Forelimb muscle (tissue), 1 donor: Measurements from ENCODE around the gene SLC2A3. TPM values are rescaled to one million over a fixed set of nuclear protein-coding genes. Genes with fewer than 3 reads are reported as not detected.
"Not testable (repeated sequence)": the region's sequence is repeated elsewhere in the genome, so short reads cannot be mapped to it uniquely, and the experiment has no call there.

ENCODE experiments used
- DNase-seq: peaks from one replicate; pipeline ENCODE4 v3.0.0-alpha.2; 2013; ENCODE audit warnings: low read depth
- polyA plus RNA-seq: library from polyadenylated mRNA; unstranded; fragments of 120-200 nt; gene quantifications from one replicate; pipeline ENCODE4 v1.2.1, GENCODE V29; 2013; ENCODE audit not compliant: insufficient read length

SLC2A3 gene
- polyA plus RNA-seq, 1 donor, result 15.2 TPM

GRCh38 chr12:7951671-7952070 is 15.7 kb upstream of the SLC2A3 start:
- DNase-seq, result no peak

DNA sequence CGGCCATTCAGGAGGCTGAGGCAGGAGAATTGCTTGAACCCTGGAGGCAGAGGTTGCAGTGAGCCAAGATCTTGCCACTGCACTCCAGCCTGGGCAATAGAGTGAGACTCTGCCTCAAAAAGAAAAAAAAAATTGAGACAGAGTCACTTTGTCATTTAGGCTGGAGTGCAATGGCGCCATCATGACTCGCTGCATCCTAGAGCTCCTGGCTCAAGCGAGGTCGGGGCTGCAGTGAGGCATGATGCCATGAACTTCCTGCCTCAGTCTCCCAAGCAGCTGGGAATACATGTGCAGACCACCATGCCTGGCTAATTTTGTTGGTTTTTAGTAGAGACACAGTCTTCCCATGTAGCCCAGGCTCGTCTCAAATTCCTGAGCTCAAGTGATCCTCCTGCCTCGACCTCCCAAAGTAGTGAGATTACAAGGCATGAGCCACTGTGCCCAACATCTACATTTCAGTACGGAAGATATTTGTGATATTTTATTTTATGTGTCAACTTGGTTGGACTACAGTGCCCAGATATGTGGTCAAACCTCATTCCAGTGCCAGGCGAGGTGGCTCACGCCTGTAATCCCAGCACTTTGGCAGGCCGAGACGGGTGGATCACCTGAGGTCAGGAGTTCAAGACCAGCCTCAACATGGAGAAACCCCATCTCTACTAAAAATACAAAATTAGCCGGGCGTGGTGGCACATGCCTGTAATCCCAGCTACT is 14.4 kb upstream of the SLC2A3 start:
- not testable (repeated sequence) for DNase-seq

GRCh38 chr12:7948589-7949260 is 12.7 kb upstream of the SLC2A3 start:
- no peak for DNase-seq

DNA sequence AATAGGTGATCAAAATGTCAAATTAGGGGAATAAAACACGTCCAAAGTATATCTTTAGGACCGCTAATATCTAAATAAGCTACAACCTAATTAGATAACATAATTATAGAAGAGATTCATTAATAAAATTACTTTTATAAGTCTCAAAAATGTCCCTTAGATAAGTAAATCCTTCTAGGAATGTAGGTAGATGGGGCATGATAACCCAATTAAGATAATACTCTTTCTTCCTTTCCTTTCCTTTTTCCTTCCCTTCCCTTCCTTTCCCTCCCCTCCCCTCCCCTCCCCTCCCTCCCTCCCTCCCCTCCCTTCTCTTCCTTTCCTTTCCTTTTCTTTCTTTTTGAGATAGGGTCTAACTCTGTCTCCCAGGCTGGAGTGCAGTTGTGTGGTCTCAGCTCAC is 11.0 kb upstream of the SLC2A3 start:
- no peak for DNase-seq

DNA sequence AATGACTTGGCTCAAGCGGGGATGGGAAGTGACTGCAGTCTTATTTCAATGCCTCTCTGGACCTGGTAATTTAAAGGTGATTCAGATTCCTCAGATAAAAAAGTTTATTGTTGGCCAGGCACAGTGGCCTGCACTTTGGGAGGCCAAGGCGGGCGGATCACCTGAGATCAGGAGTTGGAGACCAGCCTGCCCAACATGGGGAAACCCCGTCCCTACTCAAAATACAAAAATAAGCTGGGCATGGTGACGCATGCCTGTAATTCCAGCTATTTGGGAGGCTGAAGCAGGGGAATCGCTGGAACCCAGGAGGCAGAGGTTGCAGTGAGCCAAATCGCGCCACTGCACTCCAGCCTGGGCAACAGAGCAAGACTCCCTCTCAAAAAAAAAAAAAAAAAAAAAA is 8.8 kb upstream of the SLC2A3 start:
- not testable (repeated sequence) for DNase-seq

DNA sequence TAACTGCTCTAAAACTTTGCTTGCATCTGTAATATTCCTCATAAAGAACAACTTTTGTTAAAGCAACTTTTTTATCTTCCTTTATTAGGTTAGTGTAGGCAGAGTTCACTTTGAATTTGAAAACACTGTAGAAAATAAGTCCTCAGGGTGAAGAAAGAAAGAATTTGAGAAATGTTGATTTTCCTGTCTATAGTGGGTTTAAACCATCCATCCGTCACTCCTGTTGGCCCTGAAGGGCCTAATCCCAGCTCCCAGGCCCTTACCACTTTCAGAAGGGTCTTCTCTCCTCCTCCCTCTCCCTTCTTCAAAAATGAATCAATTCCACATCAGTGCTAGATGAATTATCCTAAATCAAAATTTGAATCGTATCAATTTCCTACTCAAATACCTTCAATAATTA is 4.9 kb upstream of the SLC2A3 start:
- DNase-seq, result no peak

- DNase-seq, result no peak
Observed at GRCh38 chr12:7937833-7938506, 2.0 kb upstream of the SLC2A3 start.

- DNase-seq, result no peak
Observed at GRCh38 chr12:7934889-7935492, 996 bp downstream of the SLC2A3 start.

DNA sequence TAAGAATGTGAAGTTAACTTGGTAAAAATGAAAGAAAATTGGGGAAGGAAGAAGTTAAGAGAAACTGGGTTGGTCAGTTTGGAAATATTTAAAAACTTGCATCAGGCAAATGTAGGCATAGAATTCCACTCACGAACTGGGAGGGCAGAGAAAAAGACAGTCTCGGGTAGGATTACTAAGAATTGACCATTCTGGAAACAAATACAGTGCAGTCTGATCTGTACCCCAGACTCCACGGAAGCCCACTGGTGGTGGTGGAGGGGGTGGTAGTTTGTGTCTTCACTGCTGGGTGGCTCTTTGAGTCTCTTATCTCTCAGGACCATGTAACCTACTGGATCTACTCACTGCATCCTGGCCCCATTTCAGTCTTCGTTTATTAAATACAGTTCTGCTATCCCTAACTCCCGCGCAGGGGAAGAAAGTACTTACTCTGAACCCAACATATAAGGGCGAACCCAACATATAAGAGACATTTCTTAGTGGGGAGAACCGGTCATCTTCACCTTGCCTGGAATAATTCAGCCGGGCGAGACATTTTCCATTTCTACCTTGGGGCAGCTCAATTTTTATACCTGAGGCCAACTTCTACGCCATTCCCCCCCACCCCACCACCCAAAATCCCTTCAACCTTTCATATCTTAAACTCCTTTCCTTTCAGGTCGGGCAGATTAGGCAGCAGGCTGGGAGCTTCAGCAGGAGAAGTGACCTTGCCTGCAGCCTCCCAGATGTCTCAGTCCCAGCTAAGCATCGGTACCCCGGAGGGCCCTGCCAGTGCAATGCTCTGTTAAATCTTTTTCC is 1.7 kb downstream of the SLC2A3 start:
- DNase-seq, result no peak

DNA sequence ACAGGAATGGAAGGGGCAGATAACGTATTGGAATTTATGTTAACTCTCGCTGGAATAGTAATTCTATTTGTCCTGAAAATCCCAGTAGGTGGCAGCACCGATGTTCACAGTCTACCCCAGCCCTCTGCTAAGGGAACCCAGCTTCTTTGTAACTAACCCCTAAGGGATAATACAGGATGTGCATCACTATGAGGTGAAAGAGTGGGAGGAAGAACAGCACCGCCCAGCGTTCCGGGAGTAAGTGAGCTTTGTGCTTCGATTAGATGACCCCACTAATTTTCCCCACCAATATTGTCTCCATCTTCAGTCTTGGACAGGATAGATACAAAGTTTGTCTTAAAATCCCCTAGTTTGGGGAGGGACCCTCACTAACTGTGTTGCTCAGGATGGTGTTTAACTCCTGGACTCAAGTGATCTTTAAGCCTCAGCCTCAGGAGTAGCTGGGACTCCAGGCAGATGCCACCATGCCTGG is 2.7 kb downstream of the SLC2A3 start:
- DNase-seq, result peak; percentile 78

DNA sequence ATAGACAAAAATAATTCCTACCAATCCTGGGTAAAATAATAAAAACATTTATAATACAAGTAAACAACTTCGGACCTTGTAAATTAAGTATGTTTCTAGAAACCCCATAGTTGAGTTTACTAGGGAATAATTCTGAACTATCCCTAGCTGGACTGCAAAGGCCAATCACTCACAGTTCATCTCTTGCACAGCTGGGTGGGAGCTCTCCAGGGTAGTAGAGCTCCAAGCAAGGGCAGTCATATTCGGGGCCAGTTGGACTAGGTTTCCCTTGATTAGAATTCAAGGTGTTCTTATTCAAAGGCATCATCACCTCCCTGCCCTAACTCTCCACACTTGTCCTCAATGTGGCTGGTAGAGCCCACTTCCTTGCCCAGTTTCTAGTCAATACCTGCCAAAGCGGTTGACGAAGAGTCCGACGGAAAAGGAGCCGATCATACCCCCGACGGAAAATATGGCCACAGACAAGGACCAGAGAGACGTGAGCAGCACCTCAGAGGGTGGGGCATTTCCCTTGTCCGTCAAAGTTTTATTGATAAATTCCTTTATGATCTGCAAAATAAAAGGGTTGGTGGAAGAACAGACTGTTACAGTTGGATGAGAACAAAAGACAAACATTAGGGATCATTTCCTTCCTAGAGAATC is 3.3 kb downstream of the SLC2A3 start:
- DNase-seq, result not testable (repeated sequence)

DNA sequence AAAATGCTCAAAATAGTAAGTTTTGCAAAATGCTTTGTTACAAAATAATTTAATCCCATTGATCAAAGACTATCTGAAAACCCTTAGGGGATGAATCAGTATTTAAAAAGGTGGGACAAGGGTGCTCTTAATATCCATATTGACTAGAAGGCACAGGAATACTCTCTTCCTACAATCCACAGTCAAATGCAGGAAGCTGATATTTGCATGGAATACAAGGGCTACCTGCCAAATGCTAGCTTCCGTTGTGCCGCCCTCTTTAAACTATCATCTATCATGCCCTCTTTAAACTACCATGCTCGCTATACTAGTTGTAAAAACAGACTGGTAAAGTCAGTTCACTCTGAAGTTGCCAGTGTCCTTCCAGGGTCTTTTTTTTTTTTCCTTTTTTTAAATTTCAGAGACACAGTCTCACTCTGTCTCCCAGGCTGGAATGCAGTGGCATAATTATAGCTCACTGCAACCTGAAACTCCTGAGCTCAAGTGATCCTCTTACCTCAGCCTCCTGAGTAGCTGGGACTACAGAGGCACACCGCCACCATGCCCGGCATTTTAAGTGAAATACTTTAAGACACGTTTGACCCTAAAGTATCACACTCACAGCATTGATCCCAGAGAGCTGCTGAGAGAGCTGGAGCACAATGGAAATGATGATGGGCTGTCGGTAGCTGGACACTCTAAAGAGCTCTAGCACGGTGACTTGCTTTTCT is 6.7 kb downstream of the SLC2A3 start:
- no peak for DNase-seq

DNA sequence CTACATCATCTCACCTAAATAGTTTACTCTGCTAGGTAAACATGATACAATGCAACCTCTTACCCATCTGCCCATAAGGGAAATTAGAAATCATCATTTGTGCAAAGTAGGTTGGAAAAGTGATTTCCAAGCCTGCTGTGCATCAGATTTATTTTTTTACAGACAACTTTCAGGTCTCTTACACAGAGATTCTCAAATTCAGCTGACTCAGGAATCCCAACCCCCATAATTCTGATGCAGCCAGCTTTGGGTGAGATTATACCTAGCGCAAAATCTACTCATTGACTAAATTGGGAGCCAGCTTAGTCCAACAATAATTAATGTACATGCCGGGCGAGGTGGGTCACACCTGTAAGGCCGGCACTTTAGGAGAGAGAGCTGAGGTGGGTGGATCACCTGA is 8.5 kb downstream of the SLC2A3 start:
- no peak for DNase-seq

DNA sequence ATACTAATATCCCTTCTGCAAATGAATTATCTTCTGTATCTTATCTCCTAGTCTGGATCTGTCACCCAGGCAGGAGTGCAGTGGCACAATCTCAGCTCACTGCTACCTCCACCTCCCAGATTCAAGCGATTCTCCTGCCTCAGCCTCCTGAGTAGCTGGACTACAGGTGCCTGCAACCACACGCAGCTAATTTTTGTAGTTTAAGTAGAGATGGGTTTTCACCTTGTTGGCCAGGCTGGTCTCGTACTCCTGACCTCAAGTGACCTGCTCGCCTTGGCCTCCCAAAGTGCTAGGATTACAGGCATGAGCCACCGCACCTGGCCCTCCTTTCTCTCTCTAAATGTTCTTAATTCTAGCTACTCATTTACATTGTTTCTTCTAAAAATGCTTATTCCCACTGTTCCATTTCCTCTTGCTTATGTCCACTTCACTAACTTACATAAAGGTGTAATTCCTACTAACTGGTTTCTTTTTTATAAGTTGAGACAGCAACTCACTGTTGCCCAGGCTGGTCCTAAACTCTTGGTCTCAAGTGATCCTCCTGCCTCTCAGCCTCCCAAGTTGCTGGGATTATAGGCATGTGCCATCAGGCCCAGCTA is 9.8 kb downstream of the SLC2A3 start:
- not testable (repeated sequence) for DNase-seq

DNA sequence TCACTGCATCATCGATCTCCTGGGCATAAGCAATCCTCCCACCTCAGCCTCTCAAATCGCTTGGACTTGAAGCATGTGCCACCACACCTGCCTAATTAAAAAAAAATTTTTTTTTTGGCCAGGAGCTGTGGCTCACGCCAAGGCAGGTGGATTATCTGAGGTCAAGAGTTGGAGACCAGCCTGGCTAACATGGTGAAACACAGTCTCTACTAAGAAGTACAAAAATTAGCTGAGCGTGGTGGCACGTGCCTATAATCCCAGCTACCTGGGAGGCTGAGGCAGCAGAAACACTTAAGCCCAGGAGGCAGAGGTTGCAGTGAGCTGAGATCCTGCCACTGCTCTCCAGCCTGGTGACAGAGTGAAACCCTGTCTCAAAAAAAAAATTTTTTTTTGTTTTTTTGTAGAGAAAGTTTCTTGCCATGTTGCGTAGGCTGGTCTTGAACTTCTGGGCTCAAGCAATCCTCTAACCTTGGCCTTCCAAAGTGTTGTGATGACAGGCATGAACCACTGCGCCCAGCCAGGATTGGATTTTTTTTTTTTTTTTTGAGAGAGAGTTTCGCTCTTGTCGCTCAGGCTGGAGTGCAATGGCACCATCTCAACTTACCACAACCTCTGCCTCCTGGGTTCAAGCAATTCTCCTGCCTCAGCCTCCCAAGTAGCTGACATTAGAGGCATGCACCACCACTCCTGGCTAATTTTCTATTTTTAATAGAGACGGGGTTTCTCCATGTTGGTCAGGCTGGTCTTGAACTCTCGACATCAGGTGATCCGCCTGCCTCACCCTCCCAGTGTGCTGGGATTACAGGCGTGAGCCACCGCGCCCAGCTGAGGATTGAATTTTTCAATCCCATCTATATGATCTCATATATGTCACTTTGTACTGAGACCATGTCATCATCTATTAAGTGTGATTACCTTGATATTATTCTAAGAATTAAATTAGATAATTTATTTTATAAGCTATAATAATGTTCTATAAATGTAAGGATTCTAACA is 12.4 kb downstream of the SLC2A3 start:
- DNase-seq, result no peak

GRCh38 chr12:7921181-7921580 is 14.8 kb downstream of the SLC2A3 start:
- DNase-seq, result not testable (repeated sequence)

DNA sequence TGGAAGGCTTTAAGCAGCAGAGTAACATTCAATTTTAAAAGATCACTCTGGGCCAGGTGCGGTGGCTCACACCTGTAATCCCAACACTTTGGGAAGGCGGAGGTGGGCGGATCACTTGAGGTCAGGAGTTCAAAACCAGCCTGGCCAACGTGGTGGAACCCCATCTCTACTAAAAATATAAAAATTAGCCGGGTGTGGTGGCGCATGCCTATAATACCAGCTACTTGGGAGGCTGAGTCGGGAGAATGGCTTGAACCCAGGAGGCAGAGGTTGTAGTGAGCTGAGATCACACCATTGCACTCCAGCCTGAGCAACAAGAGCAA is 17.8 kb downstream of the SLC2A3 start:
- not testable (repeated sequence) for DNase-seq

DNA sequence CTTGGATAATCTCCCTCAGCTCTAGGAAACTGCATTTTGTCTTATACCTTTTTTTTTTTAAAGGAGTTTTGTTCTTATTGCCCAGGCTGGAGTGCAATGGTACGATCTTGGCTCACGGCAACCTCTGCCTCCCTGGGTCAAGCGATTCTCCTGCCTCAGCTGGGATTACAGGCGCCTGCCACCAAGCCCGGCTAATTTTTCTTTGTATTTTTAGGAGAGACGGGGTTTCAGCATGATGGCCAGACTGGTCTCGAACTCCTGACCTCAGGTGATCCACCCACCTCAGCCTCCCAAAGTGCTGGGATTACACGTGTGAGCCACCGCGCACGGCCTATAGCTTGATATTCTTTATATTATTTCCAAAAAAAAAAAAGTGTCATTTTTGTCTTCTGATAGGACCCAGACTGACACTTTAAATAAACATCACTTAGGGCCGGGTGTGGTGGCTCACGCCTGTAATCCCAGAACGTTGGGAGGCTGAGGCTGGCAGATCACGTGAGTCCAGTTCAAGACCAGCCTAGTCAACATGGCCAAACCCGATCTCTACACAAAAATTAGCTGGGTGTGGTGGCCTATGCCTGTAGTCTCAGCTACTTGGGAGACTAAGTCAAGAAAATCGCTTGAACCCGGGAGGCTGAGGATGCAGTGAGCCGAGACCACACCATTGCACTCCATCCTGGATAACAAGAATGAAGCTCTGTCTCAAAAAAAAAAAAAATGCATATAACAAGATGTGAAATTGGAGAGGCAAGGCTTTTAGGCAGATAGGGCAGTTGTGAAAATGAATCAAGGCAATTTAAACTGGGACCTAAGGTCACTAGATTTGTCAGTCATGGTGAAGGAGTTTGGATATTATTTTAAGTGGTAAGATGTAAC is 18.4 kb downstream of the SLC2A3 start:
- DNase-seq, result no peak
